ENCODE measurements around the gene HM13. TPM values are rescaled to one million over a fixed set of nuclear protein-coding genes. Genes with fewer than 3 reads are reported as not detected.

Gene HM13
- total and polyA plus RNA-seq, 9 of the 15 experiments (the other 6 are each of a cell fraction or from before 2014, with no cell fraction given) = 7.7 to 136 (median 74.5) TPM

GRCh38 chr20:31560094-31560745 is 46.0 kb downstream of the HM13 start (continued):
- TF ChIP-seq, protein P1, sequence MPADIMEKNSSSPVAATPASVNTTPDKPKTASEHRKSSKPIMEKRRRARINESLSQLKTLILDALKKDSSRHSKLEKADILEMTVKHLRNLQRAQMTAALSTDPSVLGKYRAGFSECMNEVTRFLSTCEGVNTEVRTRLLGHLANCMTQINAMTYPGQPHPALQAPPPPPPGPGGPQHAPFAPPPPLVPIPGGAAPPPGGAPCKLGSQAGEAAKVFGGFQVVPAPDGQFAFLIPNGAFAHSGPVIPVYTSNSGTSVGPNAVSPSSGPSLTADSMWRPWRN (IDR thresholded peaks at IDR 0.05; ENCODE audit: low read depth) = no peak
- TF ChIP-seq NR3C1 (CRISPR knock-in tag; IDR thresholded peaks at IDR 0.05) = no peak
- peak; percentile 64 to 76 for TF ChIP-seq RAD21 (CRISPR knock-in tag; conservative IDR thresholded peaks at IDR 0.05 in 1 of 2, IDR thresholded peaks at IDR 0.05 in 1 of 2)
- no peak for TF ChIP-seq NKRF (IDR thresholded peaks at IDR 0.05; ENCODE audit: borderline replicate concordance)
- no peak for TF ChIP-seq TRIM24 (IDR thresholded peaks at IDR 0.05)
- TF ChIP-seq HNRNPH1 (optimal IDR thresholded peaks at IDR 0.05; ENCODE audit: low read depth, low read length) = no peak
- TF ChIP-seq, protein P2, sequence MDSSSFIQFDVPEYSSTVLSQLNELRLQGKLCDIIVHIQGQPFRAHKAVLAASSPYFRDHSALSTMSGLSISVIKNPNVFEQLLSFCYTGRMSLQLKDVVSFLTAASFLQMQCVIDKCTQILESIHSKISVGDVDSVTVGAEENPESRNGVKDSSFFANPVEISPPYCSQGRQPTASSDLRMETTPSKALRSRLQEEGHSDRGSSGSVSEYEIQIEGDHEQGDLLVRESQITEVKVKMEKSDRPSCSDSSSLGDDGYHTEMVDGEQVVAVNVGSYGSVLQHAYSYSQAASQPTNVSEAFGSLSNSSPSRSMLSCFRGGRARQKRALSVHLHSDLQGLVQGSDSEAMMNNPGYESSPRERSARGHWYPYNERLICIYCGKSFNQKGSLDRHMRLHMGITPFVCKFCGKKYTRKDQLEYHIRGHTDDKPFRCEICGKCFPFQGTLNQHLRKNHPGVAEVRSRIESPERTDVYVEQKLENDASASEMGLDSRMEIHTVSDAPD (CRISPR knock-in tag; IDR thresholded peaks at IDR 0.05) = no peak
- TF ChIP-seq, protein P3, sequence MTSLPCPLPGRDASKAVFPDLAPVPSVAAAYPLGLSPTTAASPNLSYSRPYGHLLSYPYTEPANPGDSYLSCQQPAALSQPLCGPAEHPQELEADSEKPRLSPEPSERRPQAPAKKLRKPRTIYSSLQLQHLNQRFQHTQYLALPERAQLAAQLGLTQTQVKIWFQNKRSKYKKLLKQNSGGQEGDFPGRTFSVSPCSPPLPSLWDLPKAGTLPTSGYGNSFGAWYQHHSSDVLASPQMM (CRISPR knock-in tag; IDR thresholded peaks at IDR 0.05) = no peak
- TF ChIP-seq FOXM1 (IDR thresholded peaks at IDR 0.05; ENCODE audit: low read depth) = no peak
- TF ChIP-seq FOXM1 (CRISPR knock-in tag; IDR thresholded peaks at IDR 0.05; ENCODE audit: low read depth) = no peak
- TF ChIP-seq, protein P4, sequence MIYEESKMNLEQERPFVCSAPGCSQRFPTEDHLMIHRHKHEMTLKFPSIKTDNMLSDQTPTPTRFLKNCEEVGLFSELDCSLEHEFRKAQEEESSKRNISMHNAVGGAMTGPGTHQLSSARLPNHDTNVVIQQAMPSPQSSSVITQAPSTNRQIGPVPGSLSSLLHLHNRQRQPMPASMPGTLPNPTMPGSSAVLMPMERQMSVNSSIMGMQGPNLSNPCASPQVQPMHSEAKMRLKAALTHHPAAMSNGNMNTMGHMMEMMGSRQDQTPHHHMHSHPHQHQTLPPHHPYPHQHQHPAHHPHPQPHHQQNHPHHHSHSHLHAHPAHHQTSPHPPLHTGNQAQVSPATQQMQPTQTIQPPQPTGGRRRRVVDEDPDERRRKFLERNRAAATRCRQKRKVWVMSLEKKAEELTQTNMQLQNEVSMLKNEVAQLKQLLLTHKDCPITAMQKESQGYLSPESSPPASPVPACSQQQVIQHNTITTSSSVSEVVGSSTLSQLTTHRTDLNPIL (CRISPR knock-in tag; IDR thresholded peaks at IDR 0.05) = no peak
- TF ChIP-seq ZNF398 (CRISPR knock-in tag; IDR thresholded peaks at IDR 0.05) = no peak
- no peak for TF ChIP-seq ZEB2 (IDR thresholded peaks at IDR 0.05)
- TF ChIP-seq MAZ (CRISPR knock-in tag; conservative IDR thresholded peaks at IDR 0.05 in 1 of 2, IDR thresholded peaks at IDR 0.05 in 1 of 2) = peak in 1 of 2 experiments; percentile 42; a peak in 1 of 4 replicates
- TF ChIP-seq, protein P5, sequence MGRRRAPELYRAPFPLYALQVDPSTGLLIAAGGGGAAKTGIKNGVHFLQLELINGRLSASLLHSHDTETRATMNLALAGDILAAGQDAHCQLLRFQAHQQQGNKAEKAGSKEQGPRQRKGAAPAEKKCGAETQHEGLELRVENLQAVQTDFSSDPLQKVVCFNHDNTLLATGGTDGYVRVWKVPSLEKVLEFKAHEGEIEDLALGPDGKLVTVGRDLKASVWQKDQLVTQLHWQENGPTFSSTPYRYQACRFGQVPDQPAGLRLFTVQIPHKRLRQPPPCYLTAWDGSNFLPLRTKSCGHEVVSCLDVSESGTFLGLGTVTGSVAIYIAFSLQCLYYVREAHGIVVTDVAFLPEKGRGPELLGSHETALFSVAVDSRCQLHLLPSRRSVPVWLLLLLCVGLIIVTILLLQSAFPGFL (CRISPR knock-in tag; IDR thresholded peaks at IDR 0.05) = no peak
- TF ChIP-seq ZNF655 (CRISPR knock-in tag; IDR thresholded peaks at IDR 0.05) = no peak
- TF ChIP-seq ZNF224 (CRISPR knock-in tag; IDR thresholded peaks at IDR 0.05) = no peak
